NT2/D1 (cell line): Measurements from ENCODE around the gene SELPLG.

Source experiments
- SUZ12 ChIP-seq: IDR thresholded peaks from 2 replicates; pipeline ENCODE4 v1.6.1; 2011; ENCODE audit not compliant: insufficient read length, insufficient read depth; ENCODE audit errors: extremely low read depth
- YY1 ChIP-seq: IDR thresholded peaks from 2 replicates; pipeline ENCODE4 v1.6.1; 2011; ENCODE audit not compliant: insufficient read length, insufficient read depth
- ZNF274 ChIP-seq: IDR thresholded peaks from 2 replicates; pipeline ENCODE4 v1.6.1; 2011; ENCODE audit warnings: mild to moderate bottlenecking, low read depth, low read length

DNA sequence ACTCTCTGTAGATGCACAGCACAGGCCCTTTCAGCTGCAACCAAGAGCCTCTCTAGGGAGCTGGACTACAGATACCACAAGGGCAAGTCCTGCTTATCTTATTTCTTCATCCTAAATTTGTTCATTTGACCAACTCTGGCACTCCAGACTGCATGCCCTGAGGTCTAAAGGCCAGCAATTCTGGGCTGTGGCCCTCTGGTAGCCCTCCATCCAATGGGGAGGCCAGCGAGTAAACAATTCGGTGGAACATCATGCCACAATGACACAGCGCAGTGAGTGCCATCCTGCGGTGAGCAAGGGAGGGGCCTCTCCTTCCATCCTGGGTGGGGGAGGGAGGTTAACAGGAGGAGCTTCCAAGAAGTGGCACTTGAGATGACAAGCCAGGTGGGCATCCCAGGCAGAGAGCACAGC lies 652 bp upstream of the SELPLG start:
- TF ChIP-seq ZNF274 (no peak), YY1 (no peak), SUZ12 (no peak)
